ENCODE results near the gene GGA3. TPM values are rescaled to one million over a fixed set of nuclear protein-coding genes. Genes with fewer than 3 reads are reported as not detected.

Gene GGA3
- total RNA-seq (10 to 100 TPM; 12.1 to 19.8 TPM), polyA plus RNA-seq (ENCODE audit: insufficient read length in 2 of 2) (10 to 100 TPM; 53.4 to 57.5 TPM)
- long read RNA-seq, donor 1, full-length matches to known transcripts, result 3 of 146 reads
- long read RNA-seq, donor 1, partial matches to known transcripts, result 83 of 146 reads
- long read RNA-seq, donor 1, other reads (novel, unspliced or antisense), result 60 of 146 reads
- long read RNA-seq, donor 2, partial matches to known transcripts, result 5 of 37 reads
- long read RNA-seq, donor 2, other reads (novel, unspliced or antisense), result 32 of 37 reads
- long read RNA-seq, donor 3, full-length matches to known transcripts, result 4 of 9 reads
- long read RNA-seq, donor 3, partial matches to known transcripts, result 5 of 9 reads
- long read RNA-seq, donor 3, other reads (novel, unspliced or antisense), result 0 of 9 reads
- long read RNA-seq, donor 4, result 0 reads

GRCh38 chr17:75261336-75262111 is at the start of gene GGA3, which contains the start of gene MRPS7:
TSS of gene GGA3 (minus strand) at chr17:75261606. CDS start at chr17:75261587, 19 bp downstream.
TSS of gene MRPS7 (plus strand) at chr17:75261879. CDS start at chr17:75261901, 22 bp downstream.
- H3K4me3 ChIP-seq (ENCODE audit: low read depth, low read length), result peak within 1 kb of the TSS; percentile 99
- H3K27me3 ChIP-seq (ENCODE audit: control insufficient read depth, insufficient read depth, low read length), result no peaks in the 10 kb centered on the region
- H3K4me1 ChIP-seq (ENCODE audit: control insufficient read depth, insufficient read depth, low read length), result peaks cover 22% of the 10 kb centered on the region
- peak within 1 kb of the TSS; percentile 99 for H3K27ac ChIP-seq (ENCODE audit: low read depth, low read length)
- peaks cover 23% of the 10 kb centered on the region for H3K36me3 ChIP-seq (ENCODE audit: control insufficient read depth, insufficient read depth, low read length)
- WGBS (ENCODE audit: insufficient coverage), result under 1% methylated on average over 69 of the region's 69 CpGs
- no peaks in the 10 kb centered on the region for H3K9me3 ChIP-seq (ENCODE audit: control insufficient read depth, insufficient read depth, low read length)
- peak; percentile 91 to 99 (median 94) for DNase-seq (ENCODE audit: low read depth in 4 of 6, low spot score in 6 of 6)

GRCh38 chr17:75308732-75309629 is 47.6 kb upstream of the GGA3 start:
- WGBS (ENCODE audit: insufficient coverage), result 67% methylated on average over 11 of the region's 20 CpGs
- Histone ChIP-seq H3K36me3 (ENCODE audit: control insufficient read depth, insufficient read depth, low read length) (peaks cover 4% of the 10 kb centered on the region), H3K4me1 (ENCODE audit: control insufficient read depth, insufficient read depth, low read length) (no peaks in the 10 kb centered on the region), H3K27me3 (ENCODE audit: control insufficient read depth, insufficient read depth, low read length) (no peaks in the 10 kb centered on the region), H3K9me3 (ENCODE audit: control insufficient read depth, insufficient read depth, low read length) (no peaks in the 10 kb centered on the region), H3K4me3 (ENCODE audit: low read depth, low read length) (no peak overlapping the region), H3K27ac (ENCODE audit: low read depth, low read length) (peak overlapping the region; percentile 40)
- no peak for DNase-seq (ENCODE audit: low read depth in 4 of 6, low spot score in 6 of 6)

- no peak for DNase-seq (ENCODE audit: low read depth in 4 of 6, low spot score in 6 of 6)
- Histone ChIP-seq H3K36me3 (ENCODE audit: control insufficient read depth, insufficient read depth, low read length) (no peaks in the 10 kb centered on the region), H3K4me1 (ENCODE audit: control insufficient read depth, insufficient read depth, low read length) (no peaks in the 10 kb centered on the region), H3K27me3 (ENCODE audit: control insufficient read depth, insufficient read depth, low read length) (no peaks in the 10 kb centered on the region), H3K4me3 (ENCODE audit: low read depth, low read length) (no peak overlapping the region), H3K9me3 (ENCODE audit: control insufficient read depth, insufficient read depth, low read length) (no peaks in the 10 kb centered on the region), H3K27ac (ENCODE audit: low read depth, low read length) (no peak overlapping the region)
- 89% methylated on average over 9 of the region's 13 CpGs for WGBS (ENCODE audit: insufficient coverage)
Measured at GRCh38 chr17:75307957-75308731, 46.7 kb upstream of the GGA3 start.

- WGBS (ENCODE audit: insufficient coverage), result 93% methylated on average over 14 of the region's 17 CpGs
- Histone ChIP-seq H3K27ac (ENCODE audit: low read depth, low read length) (no peak overlapping the region), H3K9me3 (ENCODE audit: control insufficient read depth, insufficient read depth, low read length) (no peaks in the 10 kb centered on the region), H3K4me1 (ENCODE audit: control insufficient read depth, insufficient read depth, low read length) (no peaks in the 10 kb centered on the region), H3K4me3 (ENCODE audit: low read depth, low read length) (no peak overlapping the region), H3K27me3 (ENCODE audit: control insufficient read depth, insufficient read depth, low read length) (no peaks in the 10 kb centered on the region), H3K36me3 (ENCODE audit: control insufficient read depth, insufficient read depth, low read length) (no peaks in the 10 kb centered on the region)
- DNase-seq (ENCODE audit: low read depth in 4 of 6, low spot score in 6 of 6), result no peak
Measured at GRCh38 chr17:75301502-75302206, 40.2 kb upstream of the GGA3 start.

GRCh38 chr17:75301049-75301448 is 39.6 kb upstream of the GGA3 start:
- Histone ChIP-seq H3K27ac (ENCODE audit: low read depth, low read length) (no peak overlapping the region), H3K27me3 (ENCODE audit: control insufficient read depth, insufficient read depth, low read length) (no peaks in the 10 kb centered on the region), H3K36me3 (ENCODE audit: control insufficient read depth, insufficient read depth, low read length) (no peaks in the 10 kb centered on the region), H3K9me3 (ENCODE audit: control insufficient read depth, insufficient read depth, low read length) (no peaks in the 10 kb centered on the region), H3K4me1 (ENCODE audit: control insufficient read depth, insufficient read depth, low read length) (no peaks in the 10 kb centered on the region), H3K4me3 (ENCODE audit: low read depth, low read length) (no peak overlapping the region)
- WGBS (ENCODE audit: insufficient coverage), result 88% methylated on average over 7 of the region's 9 CpGs
- no peak for DNase-seq (ENCODE audit: low read depth in 4 of 6, low spot score in 6 of 6)

GRCh38 chr17:75300280-75300679 is 38.9 kb upstream of the GGA3 start:
- H3K36me3 ChIP-seq (ENCODE audit: control insufficient read depth, insufficient read depth, low read length), result no peaks in the 10 kb centered on the region
- no peak overlapping the region for H3K4me3 ChIP-seq (ENCODE audit: low read depth, low read length)
- WGBS (ENCODE audit: insufficient coverage), result no CpG with 5 or more reads among the region's 7 CpGs
- no peak for DNase-seq (ENCODE audit: low read depth in 4 of 6, low spot score in 6 of 6)
- H3K27ac ChIP-seq (ENCODE audit: low read depth, low read length), result no peak overlapping the region
- no peaks in the 10 kb centered on the region for H3K4me1 ChIP-seq (ENCODE audit: control insufficient read depth, insufficient read depth, low read length)
- H3K9me3 ChIP-seq (ENCODE audit: control insufficient read depth, insufficient read depth, low read length), result no peaks in the 10 kb centered on the region
- H3K27me3 ChIP-seq (ENCODE audit: control insufficient read depth, insufficient read depth, low read length), result no peaks in the 10 kb centered on the region

- Histone ChIP-seq H3K27me3 (ENCODE audit: control insufficient read depth, insufficient read depth, low read length) (no peaks in the 10 kb centered on the region), H3K4me1 (ENCODE audit: control insufficient read depth, insufficient read depth, low read length) (no peaks in the 10 kb centered on the region), H3K36me3 (ENCODE audit: control insufficient read depth, insufficient read depth, low read length) (no peaks in the 10 kb centered on the region), H3K4me3 (ENCODE audit: low read depth, low read length) (no peak overlapping the region), H3K27ac (ENCODE audit: low read depth, low read length) (peak overlapping the region; percentile 48), H3K9me3 (ENCODE audit: control insufficient read depth, insufficient read depth, low read length) (no peaks in the 10 kb centered on the region)
- 84% methylated on average over 4 of the region's 8 CpGs for WGBS (ENCODE audit: insufficient coverage)
- no peak for DNase-seq (ENCODE audit: low read depth in 4 of 6, low spot score in 6 of 6)
Measured at GRCh38 chr17:75295201-75296158, 34.1 kb upstream of the GGA3 start.
